ENCODE data around the gene MOGAT1.

The MOGAT1 gene

GRCh38 chr2:222671259-222672067, at the start of gene MOGAT1:
Gene MOGAT1 (plus strand): TSS chr2:222671658. CDS start chr2:222671786, 128 bp downstream.
- TF ChIP-seq CTCF (IDR thresholded peaks at IDR 0.05; ENCODE audit: insufficient read depth, low read depth, low read length, missing control alignments): no peak
- peak within 1 kb of the TSS; percentile 42 for H3K4me3 ChIP-seq (ENCODE audit: low read length)
- DNase-seq (ENCODE audit: low read depth): peak; percentile 29

- no peak overlapping the region for H3K4me3 ChIP-seq (ENCODE audit: low read length)
- DNase-seq (ENCODE audit: low read depth): no peak
- TF ChIP-seq CTCF (IDR thresholded peaks at IDR 0.05; ENCODE audit: insufficient read depth, low read depth, low read length, missing control alignments): no peak
Observed at GRCh38 chr2:222621893-222622292, 49.6 kb upstream of the MOGAT1 start.

- no peak for TF ChIP-seq CTCF (IDR thresholded peaks at IDR 0.05; ENCODE audit: insufficient read depth, low read depth, low read length, missing control alignments)
- no peak overlapping the region for H3K4me3 ChIP-seq (ENCODE audit: low read length)
- no peak for DNase-seq (ENCODE audit: low read depth)
Observed at GRCh38 chr2:222622910-222623309, 48.5 kb upstream of the MOGAT1 start.

GRCh38 chr2:222623756-222624309, 47.6 kb upstream of the MOGAT1 start:
- no peak for DNase-seq (ENCODE audit: low read depth)
- TF ChIP-seq CTCF (IDR thresholded peaks at IDR 0.05; ENCODE audit: insufficient read depth, low read depth, low read length, missing control alignments): no peak
- H3K4me3 ChIP-seq (ENCODE audit: low read length): no peak overlapping the region

GRCh38 chr2:222627764-222628163, 43.7 kb upstream of the MOGAT1 start:
- no peak overlapping the region for H3K4me3 ChIP-seq (ENCODE audit: low read length)
- no peak for DNase-seq (ENCODE audit: low read depth)
- TF ChIP-seq CTCF (IDR thresholded peaks at IDR 0.05; ENCODE audit: insufficient read depth, low read depth, low read length, missing control alignments): no peak

GRCh38 chr2:222635295-222635694, 36.2 kb upstream of the MOGAT1 start:
- no peak for TF ChIP-seq CTCF (IDR thresholded peaks at IDR 0.05; ENCODE audit: insufficient read depth, low read depth, low read length, missing control alignments)
- no peak for DNase-seq (ENCODE audit: low read depth)
- H3K4me3 ChIP-seq (ENCODE audit: low read length): no peak overlapping the region

Measured in epithelial cell of esophagus (primary cell).